ENCODE data around the gene DMRTA1.

GRCh38 chr9:22413884-22414283, 32.7 kb upstream of the DMRTA1 start:
- no peak for TF ChIP-seq TCF12 (IDR thresholded peaks at IDR 0.05; ENCODE audit: low read depth, low read length)
- no peak for TF ChIP-seq NBN (IDR thresholded peaks at IDR 0.05)

Data from GM12878 (cell line).